WTC11 (cell line): ENCODE data around the gene SPNS1. TPM values are rescaled to one million over a fixed set of nuclear protein-coding genes. Genes with fewer than 3 reads are reported as not detected.

ENCODE experiments used
- CDX4 ChIP-seq: fragments of 250-450 bp; sonication (Bioruptor Pico); IDR thresholded peaks from 2 replicates; pipeline ENCODE4 v1.9.0; 2021; ENCODE audit warnings: moderate library complexity, mild to moderate bottlenecking, inconsistent platforms, borderline replicate concordance
- CREB1 ChIP-seq: sonication (generic); formaldehyde crosslinking; IDR thresholded peaks from 2 replicates; pipeline ENCODE4 v1.8.0; 2023; ENCODE audit warnings: mild to moderate bottlenecking, missing genetic modification reagents
- EMX1 ChIP-seq: fragments of 250-450 bp; sonication (Bioruptor Pico); IDR thresholded peaks from 2 replicates; pipeline ENCODE4 v1.8.0; 2021; ENCODE audit warnings: mild to moderate bottlenecking
- ETV6 ChIP-seq: sonication (generic); formaldehyde crosslinking; IDR thresholded peaks from 2 replicates; pipeline ENCODE4 v1.8.1; 2022; ENCODE audit warnings: mild to moderate bottlenecking, missing genetic modification reagents
- JUN ChIP-seq: sonication (generic); formaldehyde crosslinking; IDR thresholded peaks from 2 replicates; pipeline ENCODE4 v1.8.0; 2023; ENCODE audit warnings: mild to moderate bottlenecking, missing genetic modification reagents
- KAT7 ChIP-seq: sonication (generic); formaldehyde crosslinking; IDR thresholded peaks from 2 replicates; pipeline ENCODE4 v1.8.1; 2023; ENCODE audit warnings: missing genetic modification reagents, mild to moderate bottlenecking, borderline replicate concordance
- MYBL2 ChIP-seq: sonication (generic); formaldehyde crosslinking; IDR thresholded peaks from 2 replicates; pipeline ENCODE4 v1.8.1; 2023; ENCODE audit warnings: mild to moderate bottlenecking, moderate library complexity, missing genetic modification reagents
- NFYB ChIP-seq: sonication (generic); formaldehyde crosslinking; conservative IDR thresholded peaks from 2 replicates; pipeline ENCODE4 v1.8.0; 2022; ENCODE audit warnings: low read depth, missing genetic modification reagents
- NR3C1 ChIP-seq: sonication (generic); formaldehyde crosslinking; conservative IDR thresholded peaks from 2 replicates; pipeline ENCODE4 v1.8.1; 2023; ENCODE audit warnings: low read depth, mild to moderate bottlenecking, missing genetic modification reagents
- PREB ChIP-seq: sonication (generic); formaldehyde crosslinking; IDR thresholded peaks from 2 replicates; pipeline ENCODE4 v1.8.1; 2022; ENCODE audit warnings: mild to moderate bottlenecking, missing genetic modification reagents, moderate library complexity, borderline replicate concordance
- PRRX2 ChIP-seq: fragments of 250-450 bp; sonication (Bioruptor Pico); IDR thresholded peaks from 2 replicates; pipeline ENCODE4 v1.8.0; 2021; ENCODE audit warnings: mild to moderate bottlenecking
- RELA ChIP-seq: sonication (generic); formaldehyde crosslinking; IDR thresholded peaks from 2 replicates; pipeline ENCODE4 v1.8.1; 2022; ENCODE audit warnings: missing genetic modification reagents, mild to moderate bottlenecking, borderline replicate concordance
- SMAD3 ChIP-seq: sonication (generic); formaldehyde crosslinking; IDR thresholded peaks from 2 replicates; pipeline ENCODE4 v1.8.0; 2022; ENCODE audit warnings: missing genetic modification reagents, mild to moderate bottlenecking, borderline replicate concordance
- SMAD4 ChIP-seq: sonication (generic); formaldehyde crosslinking; IDR thresholded peaks from 2 replicates; pipeline ENCODE4 v1.8.0; 2022; ENCODE audit warnings: mild to moderate bottlenecking, missing genetic modification reagents
- SOX15 ChIP-seq: fragments of 250-450 bp; sonication (Bioruptor Pico); IDR thresholded peaks from 2 replicates; pipeline ENCODE4 v1.9.0; 2021; ENCODE audit warnings: mild to moderate bottlenecking
- TEAD1 ChIP-seq: sonication (generic); formaldehyde crosslinking; IDR thresholded peaks from 2 replicates; pipeline ENCODE4 v1.8.0; 2022; ENCODE audit warnings: mild to moderate bottlenecking, missing genetic modification reagents
- TP53 ChIP-seq: sonication (generic); formaldehyde crosslinking; IDR thresholded peaks from 2 replicates; pipeline ENCODE4 v1.8.1; 2023; ENCODE audit warnings: mild to moderate bottlenecking, missing genetic modification reagents
- ZNF138 ChIP-seq: sonication (generic); formaldehyde crosslinking; conservative IDR thresholded peaks from 2 replicates; pipeline ENCODE4 v1.8.1; 2022; ENCODE audit warnings: mild to moderate bottlenecking, moderate library complexity, missing genetic modification reagents
- ZNF317 ChIP-seq: sonication (generic); formaldehyde crosslinking; IDR thresholded peaks from 2 replicates; pipeline ENCODE4 v1.8.1; 2023; ENCODE audit warnings: low read depth, mild to moderate bottlenecking, moderate library complexity, missing genetic modification reagents, borderline replicate concordance
- total RNA-seq: library from RNA; stranded (reverse); gene quantifications from 3 replicates; pipeline ENCODE4 v1.2.3, GENCODE V29; 2021
- TF ChIP-seq, protein P1 (sequence below): sonication (generic); formaldehyde crosslinking; IDR thresholded peaks from 2 replicates; pipeline ENCODE4 v1.8.1; 2023; ENCODE audit warnings: mild to moderate bottlenecking, missing genetic modification reagents
- TF ChIP-seq, protein P2 (sequence below): sonication (generic); formaldehyde crosslinking; IDR thresholded peaks from 2 replicates; pipeline ENCODE4 v1.8.1; 2023; ENCODE audit warnings: mild to moderate bottlenecking, missing genetic modification reagents, moderate library complexity
- TF ChIP-seq, protein P3 (sequence below): sonication (generic); formaldehyde crosslinking; IDR thresholded peaks from 2 replicates; pipeline ENCODE4 v1.8.0; 2022; ENCODE audit warnings: mild to moderate bottlenecking, missing genetic modification reagents
- TF ChIP-seq, protein P4 (sequence below): sonication (generic); formaldehyde crosslinking; IDR thresholded peaks from 2 replicates; pipeline ENCODE4 v1.8.1; 2023; ENCODE audit warnings: mild to moderate bottlenecking, missing genetic modification reagents, moderate library complexity
- TF ChIP-seq, protein P5 (sequence below): sonication (generic); formaldehyde crosslinking; IDR thresholded peaks from 2 replicates; pipeline ENCODE4 v1.8.1; 2022; ENCODE audit warnings: missing genetic modification reagents, borderline replicate concordance
- TF ChIP-seq, protein P6 (sequence below): sonication (generic); formaldehyde crosslinking; IDR thresholded peaks from 2 replicates; pipeline ENCODE4 v1.8.1; 2023; ENCODE audit warnings: mild to moderate bottlenecking, missing genetic modification reagents, borderline replicate concordance
- TF ChIP-seq, protein P7 (sequence below): sonication (generic); formaldehyde crosslinking; IDR thresholded peaks from 2 replicates; pipeline ENCODE4 v1.8.1; 2022; ENCODE audit warnings: low read depth, missing genetic modification reagents, borderline replicate concordance

Gene SPNS1
- total RNA-seq, 1 experiment from 2014 or later = 64.4 TPM

GRCh38 chr16:28974437-28975157, at the start of gene SPNS1 (continued):
- TF ChIP-seq, protein P1, sequence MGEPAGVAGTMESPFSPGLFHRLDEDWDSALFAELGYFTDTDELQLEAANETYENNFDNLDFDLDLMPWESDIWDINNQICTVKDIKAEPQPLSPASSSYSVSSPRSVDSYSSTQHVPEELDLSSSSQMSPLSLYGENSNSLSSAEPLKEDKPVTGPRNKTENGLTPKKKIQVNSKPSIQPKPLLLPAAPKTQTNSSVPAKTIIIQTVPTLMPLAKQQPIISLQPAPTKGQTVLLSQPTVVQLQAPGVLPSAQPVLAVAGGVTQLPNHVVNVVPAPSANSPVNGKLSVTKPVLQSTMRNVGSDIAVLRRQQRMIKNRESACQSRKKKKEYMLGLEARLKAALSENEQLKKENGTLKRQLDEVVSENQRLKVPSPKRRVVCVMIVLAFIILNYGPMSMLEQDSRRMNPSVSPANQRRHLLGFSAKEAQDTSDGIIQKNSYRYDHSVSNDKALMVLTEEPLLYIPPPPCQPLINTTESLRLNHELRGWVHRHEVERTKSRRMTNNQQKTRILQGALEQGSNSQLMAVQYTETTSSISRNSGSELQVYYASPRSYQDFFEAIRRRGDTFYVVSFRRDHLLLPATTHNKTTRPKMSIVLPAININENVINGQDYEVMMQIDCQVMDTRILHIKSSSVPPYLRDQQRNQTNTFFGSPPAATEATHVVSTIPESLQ (CRISPR knock-in tag) = no peak
- TF ChIP-seq, protein P2, sequence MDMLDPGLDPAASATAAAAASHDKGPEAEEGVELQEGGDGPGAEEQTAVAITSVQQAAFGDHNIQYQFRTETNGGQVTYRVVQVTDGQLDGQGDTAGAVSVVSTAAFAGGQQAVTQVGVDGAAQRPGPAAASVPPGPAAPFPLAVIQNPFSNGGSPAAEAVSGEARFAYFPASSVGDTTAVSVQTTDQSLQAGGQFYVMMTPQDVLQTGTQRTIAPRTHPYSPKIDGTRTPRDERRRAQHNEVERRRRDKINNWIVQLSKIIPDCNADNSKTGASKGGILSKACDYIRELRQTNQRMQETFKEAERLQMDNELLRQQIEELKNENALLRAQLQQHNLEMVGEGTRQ (CRISPR knock-in tag) = peak; percentile 100
- TF ChIP-seq ZNF138 (CRISPR knock-in tag) = no peak
- peak; percentile 44; the same call in 1 of the 2 replicates for TF ChIP-seq CREB1 (CRISPR knock-in tag)
- no peak; the same call in 1 of the 2 replicates for TF ChIP-seq PREB
- TF ChIP-seq, protein P3, sequence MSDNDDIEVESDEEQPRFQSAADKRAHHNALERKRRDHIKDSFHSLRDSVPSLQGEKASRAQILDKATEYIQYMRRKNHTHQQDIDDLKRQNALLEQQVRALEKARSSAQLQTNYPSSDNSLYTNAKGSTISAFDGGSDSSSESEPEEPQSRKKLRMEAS (CRISPR knock-in tag) = peak; percentile 90
- TF ChIP-seq, protein P4, sequence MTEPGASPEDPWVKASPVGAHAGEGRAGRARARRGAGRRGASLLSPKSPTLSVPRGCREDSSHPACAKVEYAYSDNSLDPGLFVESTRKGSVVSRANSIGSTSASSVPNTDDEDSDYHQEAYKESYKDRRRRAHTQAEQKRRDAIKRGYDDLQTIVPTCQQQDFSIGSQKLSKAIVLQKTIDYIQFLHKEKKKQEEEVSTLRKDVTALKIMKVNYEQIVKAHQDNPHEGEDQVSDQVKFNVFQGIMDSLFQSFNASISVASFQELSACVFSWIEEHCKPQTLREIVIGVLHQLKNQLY (CRISPR knock-in tag) = no peak
- TF ChIP-seq RELA = peak; percentile 69; the same call in 1 of the 2 replicates
- TF ChIP-seq TEAD1 (CRISPR knock-in tag) = peak; percentile 46; the same call in 1 of the 2 replicates
- TF ChIP-seq, protein P5, sequence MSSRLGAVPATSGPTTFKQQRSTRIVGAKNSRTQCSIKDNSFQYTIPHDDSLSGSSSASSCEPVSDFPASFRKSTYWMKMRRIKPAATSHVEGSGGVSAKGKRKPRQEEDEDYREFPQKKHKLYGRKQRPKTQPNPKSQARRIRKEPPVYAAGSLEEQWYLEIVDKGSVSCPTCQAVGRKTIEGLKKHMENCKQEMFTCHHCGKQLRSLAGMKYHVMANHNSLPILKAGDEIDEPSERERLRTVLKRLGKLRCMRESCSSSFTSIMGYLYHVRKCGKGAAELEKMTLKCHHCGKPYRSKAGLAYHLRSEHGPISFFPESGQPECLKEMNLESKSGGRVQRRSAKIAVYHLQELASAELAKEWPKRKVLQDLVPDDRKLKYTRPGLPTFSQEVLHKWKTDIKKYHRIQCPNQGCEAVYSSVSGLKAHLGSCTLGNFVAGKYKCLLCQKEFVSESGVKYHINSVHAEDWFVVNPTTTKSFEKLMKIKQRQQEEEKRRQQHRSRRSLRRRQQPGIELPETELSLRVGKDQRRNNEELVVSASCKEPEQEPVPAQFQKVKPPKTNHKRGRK = no peak
- TF ChIP-seq SOX15 (CRISPR knock-in tag) = no peak
- 0 out of 2 replicates have a peak, but pooled peaks have one; percentile 14 for TF ChIP-seq JUN (CRISPR knock-in tag)
- TF ChIP-seq EMX1 = no peak
- peak; percentile 76 for TF ChIP-seq MYBL2 (CRISPR knock-in tag)
- no peak for TF ChIP-seq NFYB
- TF ChIP-seq PRRX2 (CRISPR knock-in tag) = no peak
- no peak for TF ChIP-seq SMAD4
- TF ChIP-seq ETV6 (CRISPR knock-in tag) = peak; percentile 53; the same call in 1 of the 2 replicates
- TF ChIP-seq TP53 (CRISPR knock-in tag) = no peak
- TF ChIP-seq, protein P6, sequence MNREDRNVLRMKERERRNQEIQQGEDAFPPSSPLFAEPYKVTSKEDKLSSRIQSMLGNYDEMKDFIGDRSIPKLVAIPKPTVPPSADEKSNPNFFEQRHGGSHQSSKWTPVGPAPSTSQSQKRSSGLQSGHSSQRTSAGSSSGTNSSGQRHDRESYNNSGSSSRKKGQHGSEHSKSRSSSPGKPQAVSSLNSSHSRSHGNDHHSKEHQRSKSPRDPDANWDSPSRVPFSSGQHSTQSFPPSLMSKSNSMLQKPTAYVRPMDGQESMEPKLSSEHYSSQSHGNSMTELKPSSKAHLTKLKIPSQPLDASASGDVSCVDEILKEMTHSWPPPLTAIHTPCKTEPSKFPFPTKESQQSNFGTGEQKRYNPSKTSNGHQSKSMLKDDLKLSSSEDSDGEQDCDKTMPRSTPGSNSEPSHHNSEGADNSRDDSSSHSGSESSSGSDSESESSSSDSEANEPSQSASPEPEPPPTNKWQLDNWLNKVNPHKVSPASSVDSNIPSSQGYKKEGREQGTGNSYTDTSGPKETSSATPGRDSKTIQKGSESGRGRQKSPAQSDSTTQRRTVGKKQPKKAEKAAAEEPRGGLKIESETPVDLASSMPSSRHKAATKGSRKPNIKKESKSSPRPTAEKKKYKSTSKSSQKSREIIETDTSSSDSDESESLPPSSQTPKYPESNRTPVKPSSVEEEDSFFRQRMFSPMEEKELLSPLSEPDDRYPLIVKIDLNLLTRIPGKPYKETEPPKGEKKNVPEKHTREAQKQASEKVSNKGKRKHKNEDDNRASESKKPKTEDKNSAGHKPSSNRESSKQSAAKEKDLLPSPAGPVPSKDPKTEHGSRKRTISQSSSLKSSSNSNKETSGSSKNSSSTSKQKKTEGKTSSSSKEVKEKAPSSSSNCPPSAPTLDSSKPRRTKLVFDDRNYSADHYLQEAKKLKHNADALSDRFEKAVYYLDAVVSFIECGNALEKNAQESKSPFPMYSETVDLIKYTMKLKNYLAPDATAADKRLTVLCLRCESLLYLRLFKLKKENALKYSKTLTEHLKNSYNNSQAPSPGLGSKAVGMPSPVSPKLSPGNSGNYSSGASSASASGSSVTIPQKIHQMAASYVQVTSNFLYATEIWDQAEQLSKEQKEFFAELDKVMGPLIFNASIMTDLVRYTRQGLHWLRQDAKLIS (CRISPR knock-in tag) = no peak
- TF ChIP-seq NR3C1 = no peak
- TF ChIP-seq, protein P7, sequence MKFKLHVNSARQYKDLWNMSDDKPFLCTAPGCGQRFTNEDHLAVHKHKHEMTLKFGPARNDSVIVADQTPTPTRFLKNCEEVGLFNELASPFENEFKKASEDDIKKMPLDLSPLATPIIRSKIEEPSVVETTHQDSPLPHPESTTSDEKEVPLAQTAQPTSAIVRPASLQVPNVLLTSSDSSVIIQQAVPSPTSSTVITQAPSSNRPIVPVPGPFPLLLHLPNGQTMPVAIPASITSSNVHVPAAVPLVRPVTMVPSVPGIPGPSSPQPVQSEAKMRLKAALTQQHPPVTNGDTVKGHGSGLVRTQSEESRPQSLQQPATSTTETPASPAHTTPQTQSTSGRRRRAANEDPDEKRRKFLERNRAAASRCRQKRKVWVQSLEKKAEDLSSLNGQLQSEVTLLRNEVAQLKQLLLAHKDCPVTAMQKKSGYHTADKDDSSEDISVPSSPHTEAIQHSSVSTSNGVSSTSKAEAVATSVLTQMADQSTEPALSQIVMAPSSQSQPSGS = no peak
- TF ChIP-seq SMAD3 (CRISPR knock-in tag) = peak; percentile 74; the same call in 1 of the 2 replicates
- no peak for TF ChIP-seq KAT7 (CRISPR knock-in tag)
- no peak for TF ChIP-seq CDX4 (CRISPR knock-in tag)
- TF ChIP-seq ZNF317 (CRISPR knock-in tag) = no peak
